ENCODE data around the gene VCAN.

Gene VCAN

DNA sequence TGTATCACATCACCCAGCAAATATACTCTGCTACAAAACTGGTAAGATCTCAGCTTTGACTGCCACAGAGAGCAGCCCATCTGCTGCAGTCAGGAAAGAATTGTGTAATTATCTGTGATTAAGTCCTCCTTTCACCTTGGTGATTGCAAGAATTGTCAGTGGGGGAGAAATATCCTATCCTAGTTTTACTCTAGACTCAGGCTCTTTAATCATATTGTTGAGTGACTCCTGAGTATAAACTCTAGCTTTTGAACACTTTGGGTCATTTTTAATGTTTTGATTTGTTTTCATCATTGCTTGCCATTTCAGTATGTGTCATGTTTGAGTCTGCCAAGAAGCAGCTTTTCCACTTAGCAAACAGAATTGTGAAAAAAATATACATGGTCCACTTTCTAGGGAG lies 32.1 kb downstream of the VCAN start:
- no peak for DNase-seq

DNA sequence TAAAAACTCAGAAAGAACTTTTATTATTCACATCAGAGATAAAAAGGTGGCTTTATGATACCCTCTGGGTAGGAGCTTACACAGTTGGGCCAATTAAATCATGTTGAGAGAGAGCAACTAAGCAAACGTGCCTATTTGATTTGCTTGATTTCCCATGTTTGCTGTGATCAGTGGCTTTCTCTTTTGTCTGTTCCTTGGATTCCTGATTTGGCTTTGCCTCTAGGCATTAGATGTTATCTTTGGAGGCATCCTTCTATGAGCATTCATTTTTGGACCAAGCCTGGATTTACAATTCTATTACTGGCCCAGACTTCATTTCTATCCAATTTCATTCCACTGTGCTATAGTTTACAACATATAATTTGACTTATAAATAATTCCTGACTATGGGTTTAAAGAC lies 35.9 kb downstream of the VCAN start:
- DNase-seq, result no peak

DNA sequence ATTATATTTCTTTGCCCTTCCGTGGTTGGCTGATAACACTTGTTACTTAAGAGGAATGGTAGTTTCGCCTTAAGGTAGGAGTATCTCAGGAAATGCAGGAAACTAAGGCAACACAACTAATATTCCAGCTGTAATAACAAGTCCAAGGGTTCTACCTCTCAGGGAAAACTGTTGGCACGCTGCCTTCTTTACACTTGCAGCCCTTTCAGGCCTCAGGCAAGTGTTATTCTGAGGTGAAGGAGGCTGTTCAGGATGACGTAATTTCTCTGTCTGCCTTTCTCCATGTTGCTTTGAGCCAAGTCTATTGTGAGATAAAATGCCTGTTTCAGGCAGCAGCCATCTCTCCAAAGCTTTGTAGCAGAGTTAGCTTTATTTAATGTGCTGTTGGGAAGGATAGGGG lies 38.0 kb downstream of the VCAN start:
- DNase-seq, result no peak

DNA sequence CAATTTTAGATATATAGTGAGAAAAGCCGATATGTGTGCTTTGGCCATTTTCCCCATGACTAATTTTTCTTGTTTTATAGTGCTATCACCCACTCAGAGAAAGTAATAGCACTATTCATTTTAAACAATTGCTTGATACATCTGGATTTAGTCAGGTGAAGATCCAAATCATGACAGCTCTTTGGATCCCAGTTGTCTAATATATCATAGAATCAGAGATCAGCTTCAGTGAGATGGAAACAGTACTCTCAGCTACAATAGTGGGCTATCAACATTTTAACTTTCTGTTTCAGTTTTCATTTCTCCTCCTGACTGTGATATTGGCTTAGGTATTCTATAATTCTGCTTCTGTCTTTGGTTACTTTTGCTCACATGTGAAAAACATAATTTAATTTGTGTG lies 38.7 kb downstream of the VCAN start:
- no peak for DNase-seq

DNA sequence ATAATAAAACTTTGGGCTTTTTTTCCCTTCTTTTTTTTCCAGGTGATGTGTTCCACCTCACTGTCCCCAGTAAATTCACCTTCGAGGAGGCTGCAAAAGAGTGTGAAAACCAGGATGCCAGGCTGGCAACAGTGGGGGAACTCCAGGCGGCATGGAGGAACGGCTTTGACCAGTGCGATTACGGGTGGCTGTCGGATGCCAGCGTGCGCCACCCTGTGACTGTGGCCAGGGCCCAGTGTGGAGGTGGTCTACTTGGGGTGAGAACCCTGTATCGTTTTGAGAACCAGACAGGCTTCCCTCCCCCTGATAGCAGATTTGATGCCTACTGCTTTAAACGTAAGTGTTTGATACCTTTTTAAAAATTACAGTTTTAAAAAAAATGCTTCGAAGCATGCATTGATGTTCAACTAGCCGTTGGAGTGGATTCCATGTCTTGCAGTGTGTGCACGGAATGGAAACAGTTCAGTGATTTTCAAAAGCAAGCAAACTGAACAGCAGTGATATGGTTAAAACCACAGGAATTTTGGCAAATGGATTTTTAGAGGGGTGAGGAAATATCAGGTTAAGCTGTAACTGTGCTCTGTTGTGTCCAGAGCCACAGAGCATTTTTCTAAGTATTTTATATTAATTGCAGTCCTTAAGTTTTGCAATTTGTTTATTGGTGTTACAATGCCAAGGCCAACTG lies 40.7 kb downstream of the VCAN start:
- DNase-seq, result no peak

DNA sequence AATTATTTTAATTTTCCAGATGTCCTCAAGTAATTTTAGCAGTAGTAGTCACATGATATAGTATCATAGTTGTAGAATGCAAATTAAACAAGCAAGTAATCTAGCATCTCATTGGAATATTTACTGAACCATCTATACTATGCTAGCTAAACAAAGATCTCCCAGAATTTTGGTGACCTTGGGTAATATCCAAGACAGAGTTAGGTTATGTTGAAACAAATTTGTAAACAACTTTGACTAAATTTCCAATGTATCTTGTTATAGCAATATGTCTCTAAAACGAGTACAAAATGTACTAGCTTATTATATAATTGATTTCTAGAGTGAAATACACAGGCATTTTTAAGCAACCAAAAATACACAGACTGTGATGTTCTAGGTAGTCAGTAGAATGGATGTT lies 41.5 kb downstream of the VCAN start:
- DNase-seq, result no peak

DNA sequence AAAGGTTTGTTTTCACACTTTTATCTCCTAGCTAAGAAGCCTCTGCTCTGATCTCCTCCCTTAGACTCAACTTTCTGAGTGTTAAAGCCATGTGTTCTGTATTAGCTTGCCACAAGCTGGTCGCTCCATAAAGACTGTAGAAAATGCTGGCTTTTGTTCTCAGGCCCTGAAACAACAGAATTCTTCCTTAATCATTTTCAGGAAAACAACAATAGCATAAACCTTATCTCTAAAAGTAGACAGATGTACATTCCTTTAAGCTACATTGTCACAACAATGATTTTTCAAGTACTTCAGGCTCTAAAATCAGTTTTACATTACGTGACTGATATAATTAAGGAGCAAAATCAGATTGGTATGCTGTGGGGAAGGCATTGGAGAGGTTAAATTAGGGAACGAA lies 41.9 kb downstream of the VCAN start:
- DNase-seq, result no peak

DNA sequence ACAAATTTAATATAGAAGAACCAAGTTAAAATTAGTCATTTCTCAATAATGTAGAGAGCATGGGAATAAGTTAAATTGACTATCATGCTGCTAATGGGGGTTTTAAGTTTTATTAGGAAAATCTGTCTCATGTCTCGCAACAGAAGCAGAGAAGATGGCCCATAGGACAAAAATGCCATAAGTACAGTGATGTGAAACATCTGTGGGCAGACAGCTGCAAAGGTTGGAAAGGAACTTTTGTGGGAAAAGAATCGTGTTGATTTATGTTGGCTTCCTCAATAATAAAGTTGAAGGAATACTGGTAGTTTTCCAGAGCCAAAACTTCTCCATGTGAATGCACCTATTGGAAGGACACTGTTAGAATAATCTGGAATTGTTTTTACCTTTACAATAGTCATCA lies 44.8 kb downstream of the VCAN start:
- no peak for DNase-seq

DNA sequence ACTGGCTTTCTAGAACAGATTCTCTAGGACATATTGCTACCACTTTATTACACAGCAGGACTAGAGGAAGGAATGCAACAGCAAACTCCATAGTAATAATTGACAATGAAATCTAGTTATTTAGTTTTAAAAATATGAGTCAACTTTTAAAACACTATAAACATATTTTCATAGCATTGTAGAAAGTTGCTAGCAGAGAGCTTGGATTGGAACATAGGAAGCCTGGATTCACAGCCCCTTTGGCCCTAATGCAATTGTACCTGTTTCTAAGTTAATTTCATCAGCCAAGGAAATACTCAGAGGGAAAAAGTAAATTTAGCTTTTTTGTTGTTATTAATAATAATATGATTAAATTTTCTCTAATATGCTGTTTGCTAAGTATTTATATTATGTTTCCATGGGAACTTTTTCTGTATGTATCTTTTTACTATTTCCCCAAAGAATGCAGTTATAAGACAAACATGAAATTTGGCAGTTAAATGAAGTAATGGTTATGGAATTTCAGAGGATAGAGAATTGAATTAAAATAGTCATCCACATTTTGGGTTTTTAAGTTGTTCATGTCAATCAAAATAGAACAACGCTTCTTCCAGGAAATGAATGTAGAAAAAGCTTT lies 45.6 kb downstream of the VCAN start:
- no peak for DNase-seq

DNA sequence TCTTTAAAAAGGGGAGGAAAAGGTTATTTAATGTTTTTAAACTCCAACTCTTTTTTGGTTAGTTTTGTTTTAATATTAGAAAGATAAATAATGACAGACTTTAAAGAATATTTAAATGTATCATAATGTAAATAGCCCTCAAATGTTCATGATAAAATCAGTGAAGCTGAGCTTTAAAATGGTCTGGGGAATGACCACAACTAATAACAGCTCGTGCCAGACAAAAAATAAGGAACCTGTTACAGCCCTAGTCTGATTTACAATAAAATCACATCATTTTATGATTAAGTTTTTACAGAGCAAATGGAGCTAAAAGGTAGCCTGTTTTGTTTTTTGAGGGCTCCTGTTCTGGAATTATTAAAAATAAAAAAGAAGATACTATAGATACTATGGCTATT lies 46.1 kb downstream of the VCAN start:
- DNase-seq, result no peak

DNA sequence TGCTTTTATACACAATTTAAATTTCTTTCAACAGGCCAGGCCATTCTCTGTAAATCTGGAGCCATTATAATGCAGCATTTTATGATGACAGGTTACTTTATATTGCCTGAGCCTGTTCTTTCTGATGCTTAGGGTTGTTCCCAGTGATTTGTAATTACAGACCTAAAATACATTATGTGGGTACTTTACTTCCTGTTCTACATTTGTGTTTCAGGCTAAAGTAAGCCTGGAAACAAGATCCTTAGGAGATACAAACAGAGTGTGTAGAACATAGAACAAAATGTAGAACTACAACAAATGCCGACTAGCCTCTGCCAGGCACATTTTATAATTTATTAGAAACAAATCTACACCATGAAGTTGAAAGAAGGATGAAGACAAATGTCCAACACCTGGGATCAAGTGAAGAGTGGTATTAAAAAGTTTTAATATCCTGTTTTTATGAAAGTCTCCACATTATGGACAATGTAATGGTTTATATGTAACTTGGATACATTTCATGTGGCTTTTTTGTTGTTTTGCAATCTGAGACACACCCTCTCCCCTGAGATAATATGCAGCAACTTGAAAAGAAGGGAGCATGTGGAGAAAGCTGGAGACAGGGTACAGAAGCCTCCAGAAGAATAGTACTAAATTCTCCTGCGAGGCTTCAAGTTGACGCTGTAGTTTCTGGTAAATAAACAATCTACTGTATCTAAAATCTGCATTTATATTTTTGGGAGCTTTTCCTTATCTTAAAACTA lies 46.9 kb downstream of the VCAN start:
- DNase-seq, result no peak

DNA sequence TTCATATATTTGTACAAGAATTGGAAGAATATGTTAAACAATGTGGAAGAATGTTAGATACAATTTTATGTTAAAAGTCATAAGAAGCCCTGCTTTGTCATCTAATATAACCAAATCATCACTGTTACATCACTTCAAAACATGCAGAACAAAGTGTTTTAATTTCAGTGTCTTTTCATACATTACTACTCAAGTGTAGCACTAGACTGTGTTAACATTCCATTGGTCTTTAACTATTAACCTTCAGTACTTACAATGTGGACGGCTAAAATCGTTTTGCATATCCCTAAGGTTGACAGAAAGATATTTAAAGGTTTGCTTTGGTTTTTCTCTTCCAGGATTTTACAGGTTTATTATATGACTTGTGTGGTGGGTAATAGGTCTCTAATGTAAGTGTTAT lies 50.9 kb downstream of the VCAN start:
- DNase-seq, result no peak

DNA sequence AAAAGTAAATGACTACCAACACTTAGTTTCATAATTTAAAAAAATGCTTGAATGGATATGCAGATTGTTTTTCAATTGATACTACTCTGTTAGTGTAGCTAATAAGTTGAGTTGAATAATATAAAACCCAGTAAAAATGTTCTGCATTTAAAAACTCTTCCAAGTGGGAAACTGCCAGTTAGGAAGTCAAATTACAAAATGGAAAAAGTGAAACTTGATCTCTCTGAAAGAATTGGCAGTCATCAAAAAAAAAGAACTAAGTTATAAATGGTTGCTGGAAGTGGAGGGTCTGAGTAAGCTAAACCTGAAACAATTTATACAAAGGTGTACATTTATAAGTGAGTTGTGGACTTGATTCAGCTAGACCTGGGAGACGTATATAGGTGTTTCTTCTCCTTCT lies 52.4 kb downstream of the VCAN start:
- no peak for DNase-seq

DNA sequence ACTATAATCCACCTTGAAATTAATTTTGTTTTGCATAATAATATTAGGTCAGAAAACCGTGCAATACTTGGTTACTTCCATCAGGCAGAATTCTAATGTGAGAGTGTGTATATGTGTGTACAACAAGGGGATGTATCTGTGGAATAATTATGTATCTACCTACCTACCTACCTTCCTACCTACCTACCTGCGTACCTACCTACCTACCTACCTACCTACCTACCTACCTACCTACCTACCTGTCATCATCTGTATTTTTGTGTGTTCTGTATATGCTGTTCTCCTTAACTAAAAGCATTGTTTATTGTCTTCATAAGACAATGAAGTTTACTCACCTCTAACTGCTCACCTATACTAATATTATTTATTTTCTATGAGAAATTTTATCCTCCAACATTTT lies 52.8 kb downstream of the VCAN start:
- DNase-seq, result no peak

DNA sequence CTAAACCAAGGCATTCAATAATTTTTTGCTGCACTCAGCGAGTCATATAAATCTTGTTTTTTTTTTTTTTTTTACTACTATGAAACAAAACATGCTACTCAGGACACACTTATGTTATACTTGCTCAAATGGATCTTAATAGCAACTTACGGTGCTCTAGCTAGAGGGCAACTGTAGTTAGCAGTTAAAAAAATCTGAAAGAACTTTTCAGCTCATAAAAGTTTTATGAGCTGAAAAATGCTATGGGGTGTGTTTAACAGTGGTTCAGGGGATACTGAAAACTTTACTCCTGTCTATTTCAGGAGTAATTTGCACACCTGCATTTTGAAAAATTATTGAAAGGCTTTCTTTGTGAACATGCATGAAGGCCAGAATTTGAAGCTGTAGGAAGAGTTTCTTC lies 53.4 kb downstream of the VCAN start:
- no peak for DNase-seq

DNA sequence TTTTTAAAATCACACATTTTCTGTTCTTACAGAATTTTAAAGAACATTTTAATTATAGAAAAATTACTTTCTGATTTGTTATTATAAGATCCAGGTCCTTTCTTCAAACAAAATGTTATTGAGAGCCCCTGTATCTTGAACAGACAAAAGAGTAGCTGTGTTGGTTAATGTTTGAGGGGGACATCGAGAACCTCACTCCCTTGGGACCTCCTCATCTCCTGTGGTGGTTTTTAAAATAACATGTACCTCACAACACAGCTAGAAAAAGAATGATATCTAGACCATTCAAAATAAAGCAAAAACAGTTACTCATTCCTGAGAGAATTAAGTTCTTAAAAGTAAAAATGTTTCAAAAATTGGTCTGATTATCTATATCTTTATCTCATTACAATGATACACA lies 54.7 kb downstream of the VCAN start:
- DNase-seq, result no peak

DNA sequence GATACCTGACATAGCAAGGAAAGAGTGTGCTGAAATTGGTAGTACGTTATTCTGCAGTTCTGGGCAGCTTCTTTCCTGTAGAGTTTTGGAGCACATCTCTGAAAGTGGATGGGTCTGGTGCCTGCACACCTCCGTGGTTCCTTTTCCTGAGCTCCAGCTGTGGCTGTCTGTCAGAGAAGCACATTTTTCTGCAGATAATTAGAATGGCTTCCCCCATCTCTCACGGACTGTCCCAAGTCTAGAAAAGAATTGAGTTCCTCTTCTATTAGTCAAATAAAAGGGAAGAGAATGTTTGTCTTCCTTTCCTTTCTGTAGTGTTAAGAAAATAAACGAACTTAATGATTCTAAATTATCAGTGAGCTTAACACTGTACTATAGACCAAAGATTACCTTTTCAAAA lies 55.7 kb downstream of the VCAN start:
- no peak for DNase-seq

DNA sequence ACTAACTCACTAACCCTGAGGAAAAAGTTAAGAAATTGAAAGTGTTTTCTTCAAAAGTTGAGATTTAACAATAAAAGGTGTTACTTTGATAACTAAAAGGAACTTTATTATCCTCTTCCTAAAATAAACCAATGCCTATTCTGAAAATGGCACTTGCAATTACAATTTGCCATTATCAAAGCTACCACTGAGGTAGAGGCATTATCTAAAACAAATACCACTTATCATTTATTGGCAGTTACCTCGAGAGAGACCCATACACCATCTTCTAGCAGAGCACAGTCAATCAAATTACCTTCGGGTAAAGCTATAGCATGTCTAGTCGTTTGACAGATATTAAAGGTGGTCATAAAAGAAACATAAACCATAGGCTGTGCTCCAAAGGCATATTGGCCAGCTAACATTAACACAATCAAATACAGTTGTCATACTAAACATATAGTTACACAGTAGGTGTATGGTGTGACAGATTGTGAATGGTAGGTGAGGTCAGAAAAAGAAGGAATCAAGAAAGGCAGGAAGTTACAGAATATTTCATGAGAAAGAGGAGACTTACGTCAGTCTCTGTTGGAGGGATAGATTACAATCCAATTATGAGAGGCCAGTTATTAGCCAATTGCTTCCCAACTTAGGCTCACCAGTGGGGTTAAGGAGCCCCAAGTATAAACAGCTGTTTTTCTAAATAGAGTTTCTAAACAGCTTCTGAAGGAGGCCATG lies 56.3 kb downstream of the VCAN start:
- DNase-seq, result no peak

DNA sequence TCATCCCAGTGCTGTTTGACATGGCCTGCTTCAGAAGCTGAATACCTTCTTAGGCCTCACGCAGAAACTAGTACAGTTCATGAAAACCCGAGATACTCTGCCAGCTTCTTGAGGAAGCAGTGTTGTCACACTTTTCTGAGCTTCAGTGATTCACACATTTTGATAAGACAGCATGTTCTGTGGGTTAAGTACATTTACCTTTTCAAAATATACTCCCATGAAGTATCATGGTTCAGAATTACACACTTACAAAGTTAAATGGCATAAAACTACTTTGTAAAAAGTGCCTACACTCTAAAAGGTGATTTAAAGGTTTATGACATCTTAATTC lies 56.9 kb downstream of the VCAN start:
- DNase-seq, result no peak

DNA sequence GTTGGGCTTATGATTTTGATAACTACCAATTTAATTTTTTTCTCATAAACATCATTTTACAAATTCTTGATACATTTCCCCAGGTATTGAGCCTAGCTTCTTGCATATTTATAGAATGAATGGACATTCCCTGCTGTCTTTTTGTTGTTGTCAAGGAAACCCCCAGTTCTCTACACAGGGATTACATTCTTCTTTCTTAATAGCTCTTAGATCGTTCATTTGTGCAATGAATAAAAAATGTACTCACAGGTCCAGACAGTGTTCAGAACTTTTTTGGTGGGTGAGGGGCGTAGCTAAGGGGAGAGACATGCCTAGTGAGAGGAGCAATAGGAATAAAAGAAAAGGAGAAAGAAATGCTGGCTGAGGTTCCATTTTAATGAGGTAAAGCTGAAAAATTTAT lies 58.6 kb downstream of the VCAN start:
- no peak for DNase-seq

DNA sequence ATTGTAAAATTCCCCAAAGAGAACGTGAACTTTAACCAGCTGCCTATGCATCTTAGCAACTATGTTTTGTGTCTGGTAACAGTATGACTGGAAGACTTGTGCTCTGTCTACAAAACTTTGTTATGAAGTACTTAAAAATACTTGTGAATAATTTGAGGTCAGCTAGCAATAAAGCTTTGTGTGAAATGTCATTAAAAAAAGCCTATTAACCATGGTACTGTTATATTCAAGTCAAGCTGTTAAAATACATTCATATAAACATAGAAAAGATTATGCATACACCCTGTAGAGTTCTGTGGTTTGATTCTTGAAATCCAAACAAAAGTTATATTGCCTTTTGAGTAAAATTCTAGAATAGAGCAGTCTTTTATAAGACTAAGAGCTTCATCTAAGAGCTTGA lies 60.1 kb downstream of the VCAN start:
- no peak for DNase-seq

DNA sequence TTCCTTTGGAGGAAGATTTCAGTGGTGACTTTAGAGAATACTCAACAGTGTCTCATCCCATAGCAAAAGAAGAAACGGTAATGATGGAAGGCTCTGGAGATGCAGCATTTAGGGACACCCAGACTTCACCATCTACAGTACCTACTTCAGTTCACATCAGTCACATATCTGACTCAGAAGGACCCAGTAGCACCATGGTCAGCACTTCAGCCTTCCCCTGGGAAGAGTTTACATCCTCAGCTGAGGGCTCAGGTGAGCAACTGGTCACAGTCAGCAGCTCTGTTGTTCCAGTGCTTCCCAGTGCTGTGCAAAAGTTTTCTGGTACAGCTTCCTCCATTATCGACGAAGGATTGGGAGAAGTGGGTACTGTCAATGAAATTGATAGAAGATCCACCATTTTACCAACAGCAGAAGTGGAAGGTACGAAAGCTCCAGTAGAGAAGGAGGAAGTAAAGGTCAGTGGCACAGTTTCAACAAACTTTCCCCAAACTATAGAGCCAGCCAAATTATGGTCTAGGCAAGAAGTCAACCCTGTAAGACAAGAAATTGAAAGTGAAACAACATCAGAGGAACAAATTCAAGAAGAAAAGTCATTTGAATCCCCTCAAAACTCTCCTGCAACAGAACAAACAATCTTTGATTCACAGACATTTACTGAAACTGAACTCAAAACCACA lies 67.4 kb downstream of the VCAN start:
- DNase-seq, result no peak

DNA sequence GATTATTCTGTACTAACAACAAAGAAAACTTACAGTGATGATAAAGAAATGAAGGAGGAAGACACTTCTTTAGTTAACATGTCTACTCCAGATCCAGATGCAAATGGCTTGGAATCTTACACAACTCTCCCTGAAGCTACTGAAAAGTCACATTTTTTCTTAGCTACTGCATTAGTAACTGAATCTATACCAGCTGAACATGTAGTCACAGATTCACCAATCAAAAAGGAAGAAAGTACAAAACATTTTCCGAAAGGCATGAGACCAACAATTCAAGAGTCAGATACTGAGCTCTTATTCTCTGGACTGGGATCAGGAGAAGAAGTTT lies 67.9 kb downstream of the VCAN start:
- DNase-seq, result no peak

DNA sequence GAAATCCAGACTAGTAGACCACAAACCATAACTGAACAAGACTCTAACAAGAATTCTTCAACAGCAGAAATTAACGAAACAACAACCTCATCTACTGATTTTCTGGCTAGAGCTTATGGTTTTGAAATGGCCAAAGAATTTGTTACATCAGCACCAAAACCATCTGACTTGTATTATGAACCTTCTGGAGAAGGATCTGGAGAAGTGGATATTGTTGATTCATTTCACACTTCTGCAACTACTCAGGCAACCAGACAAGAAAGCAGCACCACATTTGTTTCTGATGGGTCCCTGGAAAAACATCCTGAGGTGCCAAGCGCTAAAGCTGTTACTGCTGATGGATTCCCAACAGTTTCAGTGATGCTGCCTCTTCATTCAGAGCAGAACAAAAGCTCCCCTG lies 68.6 kb downstream of the VCAN start:
- no peak for DNase-seq

Data from CD4-positive, alpha-beta T cell treated with Interleukin-1 beta for 1 hour (primary cell).